NCI-H2081 (cell line): ENCODE data around the gene RPRD1B.

Experiments
- DNase-seq, 2 experiments: peaks; one replicate each; lab custom pipeline; 2025; lab: John Stamatoyannopoulos, UW

RPRD1B gene

DNA sequence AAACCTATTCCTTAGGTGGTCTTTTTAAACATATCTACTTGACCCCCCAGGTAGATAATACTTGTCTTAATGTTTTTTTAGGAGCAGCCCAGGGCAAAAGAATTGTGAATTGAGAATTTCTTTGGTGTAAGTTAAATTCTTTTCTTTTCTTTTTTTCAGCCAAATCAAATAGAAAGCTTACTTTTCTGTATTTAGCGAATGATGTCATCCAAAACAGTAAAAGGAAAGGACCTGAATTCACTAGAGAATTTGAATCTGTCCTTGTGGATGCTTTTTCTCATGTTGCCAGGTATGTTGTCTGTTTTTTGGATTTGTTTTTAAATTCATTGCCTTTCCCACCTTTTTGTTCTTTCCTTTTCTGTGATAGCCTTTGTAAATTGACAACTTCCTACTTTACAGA is 6.7 kb downstream of the RPRD1B start:
- no peak for DNase-seq

DNA sequence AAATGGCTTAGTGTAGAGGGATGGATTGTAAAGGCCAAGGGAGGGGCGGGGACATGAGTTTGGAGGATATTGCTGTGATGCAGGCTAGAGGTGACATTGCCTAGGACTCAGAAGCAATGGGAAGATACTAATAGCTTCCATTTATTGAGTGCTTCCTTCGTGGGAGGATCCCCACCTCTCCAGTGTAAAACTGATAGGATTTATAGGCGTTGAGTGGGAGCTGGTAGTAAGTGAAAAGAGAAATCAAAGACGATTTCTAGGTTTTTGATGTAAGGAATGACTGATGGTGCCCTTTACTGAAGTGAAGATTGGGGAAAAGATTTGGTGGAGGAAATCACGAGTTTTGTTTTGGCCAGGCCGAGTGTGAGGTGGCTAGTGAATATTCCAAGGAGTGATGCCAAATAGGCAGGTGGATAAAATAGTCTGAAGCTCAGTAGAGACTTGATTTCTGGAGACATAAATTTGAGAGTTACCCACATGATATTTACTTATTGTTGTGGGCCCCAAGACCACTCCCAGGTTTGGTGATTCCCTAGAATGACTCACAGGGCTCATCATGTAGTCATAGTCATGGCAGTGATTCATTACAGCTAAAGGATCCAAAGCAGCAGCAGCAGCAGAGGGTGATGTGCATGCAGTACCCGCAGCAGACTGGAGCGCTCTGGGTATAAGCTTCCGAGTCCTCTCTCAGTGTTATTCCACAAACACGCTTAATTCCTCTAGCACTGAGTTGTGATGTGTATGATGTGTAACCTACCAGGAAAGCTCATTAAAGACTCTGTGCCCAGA is 10.2 kb downstream of the RPRD1B start:
- no peak for DNase-seq

DNA sequence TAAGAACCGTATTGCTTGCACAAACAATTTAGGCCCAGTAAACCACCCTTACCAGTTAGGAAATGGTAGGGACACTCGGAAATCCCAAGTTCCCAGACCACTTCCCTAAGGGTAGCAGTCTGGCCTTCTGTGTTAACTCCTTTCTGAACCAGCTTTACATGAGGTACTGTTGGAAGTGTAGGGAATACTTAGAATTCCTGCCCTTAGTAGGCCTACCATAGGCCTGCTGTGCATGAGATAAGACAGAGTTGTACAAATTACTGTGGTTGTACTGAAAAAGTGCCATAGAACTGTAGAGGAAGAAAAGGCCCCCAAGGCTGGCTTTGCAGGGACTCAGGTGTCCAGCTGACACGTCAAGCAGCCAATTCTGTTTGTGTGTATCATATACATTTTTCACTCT is 11.1 kb downstream of the RPRD1B start:
- DNase-seq: no peak

DNA sequence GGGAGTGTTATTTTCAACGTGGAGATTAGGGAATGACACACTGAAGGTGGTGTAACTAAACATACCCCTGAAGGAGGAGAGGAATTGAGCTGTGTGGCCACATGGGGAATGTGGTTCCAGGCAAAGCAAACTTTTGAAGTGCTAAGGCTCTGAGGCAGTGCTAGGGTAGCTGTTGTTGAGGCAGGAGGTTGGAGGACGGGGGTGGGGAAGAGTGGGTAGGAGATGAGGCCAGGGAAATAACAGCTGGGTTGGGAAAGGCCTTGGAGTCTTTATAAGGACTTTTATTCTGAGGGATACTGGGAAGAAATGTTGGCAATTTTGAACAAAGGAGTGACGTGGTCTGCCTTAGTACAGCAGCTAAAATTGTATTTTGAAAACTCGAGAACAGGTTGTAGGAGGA is 13.0 kb downstream of the RPRD1B start:
- no peak for DNase-seq

DNA sequence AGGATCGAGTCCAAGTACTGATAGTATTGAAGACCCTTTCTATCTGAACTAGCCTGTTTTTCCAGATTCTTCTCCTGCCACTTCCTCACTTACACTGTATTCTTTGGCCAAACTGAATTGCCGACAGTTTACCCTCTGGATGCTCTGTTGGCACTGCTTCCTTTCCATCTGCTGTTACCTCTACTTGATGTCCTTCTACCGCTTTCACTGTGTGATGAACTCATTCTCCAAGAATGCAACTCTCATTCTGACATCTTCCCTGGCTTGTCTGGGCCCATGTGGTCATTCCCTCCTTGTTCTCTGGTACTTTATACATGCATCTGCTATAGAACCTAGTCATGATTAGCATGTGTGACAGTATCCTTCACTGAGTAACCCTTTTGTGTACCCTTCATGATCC is 16.3 kb downstream of the RPRD1B start:
- DNase-seq: no peak

DNA sequence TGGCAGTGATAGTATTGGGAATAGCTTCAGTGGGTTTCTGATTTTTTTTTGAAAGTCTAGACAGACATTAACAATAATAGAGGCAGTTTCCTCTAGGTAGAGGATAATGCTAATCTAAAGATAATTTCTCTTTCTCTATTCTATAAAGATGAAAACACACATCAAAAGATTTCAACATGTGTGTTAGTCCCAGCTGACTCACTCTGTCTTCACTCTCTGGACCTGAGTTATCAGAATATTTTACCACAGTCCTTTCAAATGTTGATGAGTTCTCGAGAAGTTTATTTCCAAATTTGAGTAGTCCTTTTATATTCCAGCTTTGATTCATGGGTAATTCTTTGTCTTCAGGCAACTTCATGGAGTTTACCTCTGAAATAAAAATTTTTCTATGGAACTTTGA is 17.1 kb downstream of the RPRD1B start:
- DNase-seq: no peak

DNA sequence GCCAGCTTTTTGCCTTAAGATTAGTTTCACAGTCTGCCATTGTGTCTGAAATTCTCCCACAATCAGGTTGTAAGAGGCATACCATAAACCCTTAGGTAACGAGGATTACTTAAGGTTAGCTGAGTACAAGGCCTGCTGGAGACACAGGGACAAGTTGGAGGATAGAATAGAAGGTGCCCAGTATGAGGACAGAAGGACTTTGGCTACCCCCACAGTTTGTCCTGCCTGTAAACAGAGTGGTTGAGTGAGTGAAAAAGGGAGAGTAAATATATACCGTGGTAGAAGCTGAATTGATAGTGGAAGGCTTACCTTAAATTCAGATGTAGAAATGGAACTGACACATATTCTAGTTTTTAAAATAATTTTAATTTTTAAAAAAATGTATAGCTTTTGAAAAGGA is 19.3 kb downstream of the RPRD1B start:
- no peak for DNase-seq

DNA sequence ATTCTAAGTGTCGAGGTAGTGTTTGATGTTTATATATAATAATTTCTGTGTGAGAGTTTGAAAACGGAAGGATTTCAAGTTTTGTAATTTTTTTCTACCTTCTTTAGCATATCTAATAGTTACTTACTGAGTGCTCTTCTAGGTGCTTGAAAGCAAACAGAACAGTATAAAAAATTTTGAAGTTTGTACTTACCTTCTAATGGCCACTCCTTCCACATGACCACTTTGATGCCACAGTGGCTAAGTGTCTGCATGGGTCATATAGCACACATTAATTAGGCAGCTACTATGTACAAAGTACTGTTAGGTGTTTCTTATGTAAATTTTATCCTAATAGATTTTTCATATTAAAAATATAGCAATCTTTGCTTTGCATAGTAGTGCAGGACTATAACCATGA is 21.1 kb downstream of the RPRD1B start:
- no peak for DNase-seq

DNA sequence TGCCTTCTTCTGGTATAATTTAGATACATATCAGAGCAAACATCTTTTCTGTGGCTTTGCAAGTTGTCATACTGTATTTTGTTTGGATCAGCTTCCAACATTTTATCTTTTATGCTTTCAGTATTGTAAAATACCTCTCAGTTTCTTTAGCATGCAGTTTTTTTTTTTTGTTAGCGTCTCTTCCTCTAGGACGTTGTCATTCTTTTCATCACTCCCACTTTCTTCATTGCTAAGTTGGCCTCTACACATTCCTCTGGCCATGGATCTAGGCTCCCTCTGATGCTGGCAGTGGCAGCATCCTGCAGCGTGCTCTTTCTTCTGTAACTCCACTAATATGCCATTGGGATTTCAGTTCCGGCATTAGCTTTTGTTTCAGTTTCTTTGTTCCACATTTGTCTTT is 21.7 kb downstream of the RPRD1B start:
- DNase-seq: no peak

DNA sequence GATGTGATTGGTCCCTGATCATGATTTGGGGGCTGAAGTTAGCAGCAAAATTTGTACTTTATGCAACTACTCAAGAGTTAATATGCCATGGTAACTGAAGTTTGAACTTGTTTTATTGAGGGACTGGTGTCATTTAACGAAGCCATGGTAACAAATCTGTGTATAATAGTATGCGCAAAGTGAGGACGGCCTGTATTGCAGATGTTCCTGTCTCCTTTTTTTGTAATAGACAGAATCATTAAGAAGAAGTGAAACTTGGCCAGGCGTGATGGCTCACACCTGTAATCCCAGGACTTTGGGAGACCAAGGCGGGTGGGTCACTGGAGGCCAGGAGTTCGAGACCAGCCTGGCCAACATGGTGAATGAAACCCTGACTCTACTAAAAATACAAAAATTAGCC is 22.3 kb downstream of the RPRD1B start:
- DNase-seq: no peak

DNA sequence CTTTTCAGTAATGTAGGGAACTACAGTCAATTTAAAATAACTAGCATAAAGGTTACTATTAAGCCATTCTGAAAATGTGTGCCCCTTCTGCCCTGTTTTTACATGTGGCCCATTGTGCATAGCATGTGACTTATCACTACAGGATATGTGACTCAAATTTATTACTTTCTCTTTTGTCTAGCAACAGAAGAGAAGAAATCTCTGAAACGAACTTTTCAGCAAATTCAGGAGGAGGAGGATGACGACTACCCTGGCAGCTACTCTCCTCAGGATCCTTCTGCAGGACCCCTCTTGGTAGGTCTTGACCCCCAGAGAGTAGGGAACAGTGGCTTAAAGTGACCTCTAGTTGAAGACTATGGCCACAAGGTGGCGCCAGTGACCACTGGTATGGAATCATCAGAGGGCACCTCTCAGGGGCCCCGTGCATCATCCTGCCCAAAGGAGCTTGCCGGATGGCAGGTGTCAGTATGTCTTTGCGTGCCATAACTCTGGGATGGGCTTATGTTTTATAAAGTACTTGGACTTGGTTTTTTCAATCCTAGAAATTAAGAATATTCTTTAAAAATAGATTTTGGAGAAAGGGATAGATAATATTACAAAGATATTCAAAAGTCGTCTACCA is 23.9 kb downstream of the RPRD1B start:
- DNase-seq: peak; percentile 70 to 82

DNA sequence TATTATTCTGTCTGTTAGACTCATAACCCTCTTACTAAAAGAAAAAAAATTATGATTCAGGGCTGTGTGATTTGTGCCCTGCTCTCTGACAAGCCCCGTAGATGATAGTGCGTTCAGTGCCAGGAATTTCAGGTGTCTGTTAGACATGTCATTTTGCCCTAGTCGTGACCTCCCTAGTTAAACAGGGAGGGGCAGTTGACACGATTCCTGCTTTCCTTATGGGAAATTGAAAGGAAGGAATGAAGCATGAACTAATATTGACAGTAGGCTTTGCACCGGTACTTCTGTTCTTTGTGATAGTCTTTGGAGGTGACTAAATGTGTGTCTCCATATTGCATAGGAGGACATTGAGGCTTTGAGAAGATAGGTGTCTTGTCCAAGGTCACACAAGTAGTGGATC is 26.3 kb downstream of the RPRD1B start:
- no peak for DNase-seq

DNA sequence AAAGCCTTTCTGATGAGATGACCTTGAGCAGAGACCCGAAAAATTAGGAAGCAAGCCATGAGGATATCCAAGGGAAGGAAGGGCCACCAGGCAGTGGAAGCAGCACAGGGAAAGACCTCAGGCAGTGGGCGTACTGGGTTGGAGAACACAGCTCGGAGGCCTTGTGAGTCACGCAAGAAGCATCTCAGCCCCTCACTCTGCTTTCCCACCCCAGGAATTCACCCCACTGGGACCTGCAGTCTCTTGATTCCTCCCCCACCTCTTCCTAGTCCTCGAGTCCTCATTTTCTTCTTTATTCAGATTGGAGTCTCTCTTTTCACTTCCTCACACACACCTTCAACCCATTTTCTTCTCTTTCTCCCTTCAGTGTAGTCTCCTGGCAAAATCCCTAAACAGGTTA is 27.0 kb downstream of the RPRD1B start:
- DNase-seq: no peak

DNA sequence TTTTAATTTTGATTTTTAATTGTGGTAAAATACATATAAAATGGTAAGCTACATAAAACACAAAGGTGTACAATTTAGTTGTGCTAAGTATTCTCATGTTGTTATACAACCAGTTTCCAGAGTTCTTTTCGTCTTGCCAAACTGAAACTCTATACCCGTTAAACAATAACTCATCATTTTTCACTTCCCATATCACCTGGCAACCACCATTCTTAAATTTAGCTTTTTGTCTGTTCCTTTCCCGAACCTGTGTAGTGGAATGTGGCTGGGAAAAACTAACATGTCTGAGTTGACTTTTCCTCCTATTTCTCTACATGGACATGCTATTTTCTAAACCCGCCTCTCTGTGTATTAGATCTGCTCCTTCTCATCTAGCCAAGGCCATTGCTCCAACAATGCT is 27.6 kb downstream of the RPRD1B start:
- DNase-seq: no peak

DNA sequence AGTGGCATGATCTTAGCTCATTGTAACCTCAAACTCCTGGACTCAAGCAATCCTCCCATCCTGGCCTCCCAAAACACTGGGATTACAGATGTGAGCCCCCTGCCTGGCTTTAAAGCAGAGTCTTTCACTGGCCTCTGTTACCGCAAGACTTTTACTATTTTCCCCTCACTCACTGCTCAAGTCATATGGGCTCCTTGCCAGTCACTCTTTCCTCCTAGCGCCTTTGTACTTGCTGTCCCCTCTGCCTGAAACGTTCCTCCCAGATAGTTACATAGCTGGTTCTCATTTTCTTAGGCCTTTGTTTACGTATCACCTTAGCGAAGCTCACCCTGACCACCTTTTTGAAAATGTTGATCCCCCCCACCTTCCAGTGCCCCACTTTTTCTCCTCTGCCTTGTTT is 29.3 kb downstream of the RPRD1B start:
- no peak for DNase-seq

DNA sequence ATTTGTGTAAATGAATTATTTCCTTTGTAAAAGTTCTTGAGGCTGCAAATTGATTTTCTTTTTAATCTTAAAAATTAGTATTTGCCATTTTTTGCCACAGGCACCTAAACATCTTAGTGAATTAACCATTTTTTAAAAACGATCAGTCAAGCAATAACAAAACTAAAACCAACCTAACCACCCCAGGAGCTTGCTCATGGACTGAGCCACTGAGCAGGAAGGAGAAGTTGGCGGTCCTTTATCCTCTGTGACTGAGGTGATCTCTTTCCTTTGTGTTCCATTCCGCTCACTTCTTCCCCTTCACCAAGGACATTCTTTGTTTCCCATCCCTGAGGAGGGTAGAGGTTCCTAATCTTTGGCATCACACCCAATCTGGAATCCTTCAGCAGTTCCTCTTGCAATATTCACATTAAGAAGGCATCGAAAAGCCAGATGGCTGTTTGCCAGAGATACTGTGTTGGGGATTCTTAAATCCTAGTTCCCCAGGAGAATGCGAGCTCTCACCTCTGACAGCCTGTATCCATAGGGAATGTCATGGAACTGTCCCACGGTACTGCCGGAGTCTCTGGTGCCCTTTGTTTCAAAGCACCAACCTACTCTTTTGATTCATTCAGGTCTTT is 30.5 kb downstream of the RPRD1B start:
- no peak for DNase-seq

DNA sequence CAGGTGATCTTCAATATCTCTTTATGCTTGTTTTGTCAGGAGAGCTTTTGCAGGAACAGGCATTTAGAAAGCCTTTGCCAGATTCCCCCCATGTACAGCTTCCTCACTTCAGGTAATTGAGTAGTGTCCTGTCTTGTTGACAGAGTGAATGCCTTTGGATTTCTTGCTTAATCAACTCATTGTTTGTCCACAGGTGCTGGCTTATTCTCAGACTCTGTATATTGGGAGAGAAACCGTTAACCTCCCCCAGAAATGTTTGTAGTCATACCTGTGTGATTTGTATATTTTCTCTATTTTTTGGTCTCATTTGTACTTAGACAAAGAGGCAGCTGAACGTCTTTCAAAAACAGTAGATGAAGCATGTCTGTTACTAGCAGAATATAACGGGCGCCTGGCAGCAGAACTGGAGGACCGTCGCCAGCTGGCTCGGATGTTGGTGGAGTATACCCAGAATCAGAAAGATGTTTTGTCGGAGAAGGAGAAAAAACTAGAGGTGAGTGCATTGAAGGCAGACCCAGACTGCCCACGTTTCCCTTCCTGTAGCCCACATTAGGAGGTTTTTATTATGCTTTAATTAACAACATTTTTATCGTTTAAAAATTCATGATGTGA is 32.3 kb downstream of the RPRD1B start:
- DNase-seq: no peak

DNA sequence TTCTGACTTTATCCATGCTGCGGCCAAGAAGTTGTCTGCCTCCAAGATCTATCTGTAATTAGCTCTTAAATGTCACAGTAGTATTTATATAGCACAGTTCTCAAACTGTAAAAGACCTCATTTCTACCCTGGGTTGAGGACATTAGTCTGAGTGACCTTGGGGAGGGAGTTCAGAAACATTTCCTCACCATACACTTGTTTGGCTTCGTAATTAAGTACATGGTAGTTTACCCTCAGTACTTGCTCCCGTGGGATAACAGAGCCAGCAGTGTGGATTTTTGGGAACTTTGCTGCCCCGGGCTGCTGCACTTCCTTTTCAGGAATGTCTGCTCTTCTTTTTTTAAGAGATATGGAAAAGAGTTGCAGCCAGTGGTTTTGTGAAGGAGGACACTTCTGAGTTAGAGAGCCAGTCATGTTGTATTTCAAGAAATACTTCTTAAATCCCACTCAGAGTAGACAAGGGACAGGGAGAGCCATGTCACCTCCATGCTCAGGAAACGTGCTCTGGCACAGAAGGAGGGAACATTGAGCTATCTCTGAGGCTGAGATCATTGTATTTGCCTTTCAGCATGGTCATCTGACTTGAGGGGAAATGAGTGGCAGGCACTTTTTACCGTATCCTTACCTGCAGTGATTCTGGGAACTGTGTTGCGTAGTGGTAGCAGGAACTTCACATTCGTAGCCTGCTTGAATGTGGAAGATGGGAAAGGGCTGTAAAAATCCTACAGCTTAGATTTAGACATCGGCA is 33.6 kb downstream of the RPRD1B start:
- no peak for DNase-seq

DNA sequence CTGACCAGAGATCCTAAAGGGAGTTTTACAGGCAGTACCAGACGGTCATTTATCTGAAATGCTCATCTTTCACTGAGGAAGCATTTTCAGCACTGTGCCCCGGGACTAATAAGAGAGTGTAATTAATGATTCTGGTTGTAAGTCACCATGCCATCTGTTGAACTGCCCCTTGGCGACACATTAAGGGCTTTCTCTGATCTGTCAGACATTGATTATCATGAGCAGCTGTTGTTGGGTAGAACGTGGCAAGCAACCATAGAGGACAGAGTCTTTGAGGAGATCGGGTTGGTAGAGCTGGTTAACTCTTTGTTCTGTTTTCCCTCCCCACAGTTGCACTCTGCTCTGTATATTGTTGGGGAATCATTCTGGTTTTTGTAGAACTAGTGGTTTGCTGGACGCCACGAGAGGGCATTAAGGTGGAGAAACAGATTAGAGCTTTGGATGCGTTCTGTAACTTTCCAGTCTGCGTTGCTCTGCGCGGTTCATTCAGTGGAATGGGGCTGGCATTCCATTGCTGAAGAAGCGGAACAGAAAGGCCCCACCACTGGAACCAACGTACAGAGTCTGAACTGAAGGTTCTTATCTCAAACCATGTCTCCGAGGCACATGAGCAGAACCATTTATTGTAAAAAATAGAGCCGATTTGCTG is 34.3 kb downstream of the RPRD1B start:
- DNase-seq: no peak

DNA sequence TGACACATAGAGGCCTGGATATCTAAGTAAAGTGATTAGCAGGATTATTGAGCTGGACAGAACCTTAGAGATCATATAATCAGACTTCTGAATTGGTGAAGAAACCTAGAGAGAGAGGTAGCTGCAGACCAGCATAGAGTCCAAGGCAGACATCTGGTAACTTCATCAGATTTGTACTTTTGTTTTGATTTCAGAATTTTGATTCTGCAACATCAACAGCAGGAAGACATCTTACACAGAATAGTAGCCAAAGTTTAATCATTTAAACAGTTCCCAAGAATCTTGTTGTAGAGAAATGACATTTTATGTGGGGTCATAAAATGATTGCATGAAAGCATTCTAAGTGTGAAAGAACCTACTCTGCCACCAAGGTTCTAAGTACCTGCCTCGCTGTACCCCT is 39.4 kb downstream of the RPRD1B start:
- no peak for DNase-seq

DNA sequence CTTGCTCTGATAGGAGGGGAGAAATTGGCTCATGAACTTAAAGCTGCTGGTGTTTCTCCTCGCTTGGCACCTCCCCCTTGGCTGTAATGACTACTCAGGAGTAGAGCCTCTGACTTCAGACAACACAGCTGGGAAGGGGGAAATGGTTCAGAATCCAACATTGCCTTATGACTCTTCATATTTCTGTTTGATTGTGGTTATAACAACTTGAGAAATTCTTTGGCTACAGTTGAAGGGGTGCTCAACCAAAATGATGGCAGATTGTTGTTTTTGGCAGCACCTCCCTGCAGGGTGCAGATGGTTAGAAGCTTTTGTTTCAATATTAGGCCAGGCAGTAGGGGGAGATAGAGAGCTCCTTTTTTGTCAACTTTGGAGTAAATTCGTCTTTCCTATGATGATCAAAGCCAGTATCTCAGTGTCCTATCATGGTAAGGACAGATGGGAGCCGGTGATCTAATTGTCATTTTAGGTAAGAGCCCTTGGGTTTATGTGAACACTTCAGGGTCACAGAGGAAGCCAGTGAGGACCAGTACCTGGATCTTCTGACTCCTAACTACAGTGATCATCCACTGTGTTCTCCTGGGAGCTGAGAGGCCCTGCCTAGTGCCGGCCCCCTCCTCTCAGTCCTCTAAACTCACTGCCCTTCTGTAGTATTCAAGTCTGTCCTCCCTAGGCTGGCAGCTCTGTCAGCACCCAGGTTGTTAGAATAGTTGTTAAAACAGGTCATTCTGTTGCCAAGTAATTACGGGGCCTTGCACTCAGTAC is 39.9 kb downstream of the RPRD1B start:
- DNase-seq: peak; percentile 23 to 39
